GM10266 (cell line): Measurements from ENCODE around the gene MASP2.
A peak's percentile ranks its signal among the peaks of the same experiment; 100 is the strongest.
"Not testable (repeated sequence)": the region's sequence is repeated elsewhere in the genome, so short reads cannot be mapped to it uniquely, and the experiment has no call there.

Source experiments
- DNase-seq: peaks from one replicate; pipeline ENCODE4 v3.0.0; 2012; ENCODE audit errors: extremely low spot score
- CTCF ChIP-seq: IDR thresholded peaks from 2 replicates; pipeline ENCODE4 v1.5.1; 2012; ENCODE audit warnings: mild to moderate bottlenecking, low read depth; ENCODE audit not compliant: control insufficient read depth, insufficient read depth; ENCODE audit errors: missing control alignments

The MASP2 gene

GRCh38 chr1:11041048-11041447 is 6.0 kb downstream of the MASP2 start:
- TF ChIP-seq CTCF, result no peak
- no peak for DNase-seq

GRCh38 chr1:11040105-11040429 is 7.0 kb downstream of the MASP2 start:
- DNase-seq, result not testable (repeated sequence)

- DNase-seq, result no peak
- no peak for TF ChIP-seq CTCF
Measured at GRCh38 chr1:11039351-11040104, 7.5 kb downstream of the MASP2 start.

- TF ChIP-seq CTCF, result peak; percentile 99
- DNase-seq, result peak; percentile 85
Measured at GRCh38 chr1:11037740-11038182, 9.3 kb downstream of the MASP2 start.

GRCh38 chr1:11037019-11037739 is 9.9 kb downstream of the MASP2 start:
- DNase-seq, result not testable (repeated sequence)

GRCh38 chr1:11031624-11032262 is 15.3 kb downstream of the MASP2 start:
- no peak for TF ChIP-seq CTCF
- DNase-seq, result no peak

- TF ChIP-seq CTCF, result no peak
- DNase-seq, result no peak
Measured at GRCh38 chr1:11030865-11031264, 16.2 kb downstream of the MASP2 start.

GRCh38 chr1:11028018-11028417 is 19.0 kb downstream of the MASP2 start:
- no peak for TF ChIP-seq CTCF
- DNase-seq, result no peak
